HEK293 (cell line): Measurements from ENCODE around the gene FOSB.

Source experiments
- CTCF ChIA-PET: fragments of 350-600 bp; formaldehyde crosslinking; extraction: SDS; loops from one replicate; lab custom pipeline; 2021; ENCODE audit warnings: antibody characterized with exemption; lab: Yijun Ruan, JAX
- POLR2A ChIA-PET: fragments of 300-600 bp; formaldehyde crosslinking; extraction: SDS; loops from one replicate; lab custom pipeline; 2020; ENCODE audit warnings: antibody characterized with exemption, inconsistent platforms; lab: Yijun Ruan, JAX
- H3K27ac ChIP-seq: fragments of 200-500 bp; sonication (Bioruptor generic); 2 replicates; pipeline ENCODE4 v1.5.1; 2014; ENCODE audit warnings: low read depth, low read length, control low read depth, inconsistent platforms; ENCODE audit errors: extremely low read depth
- H3K36me3 ChIP-seq, 2 experiments: fragments of 200-500 bp in 1 of 2; sonication (Bioruptor generic) in 1 of 2; 1 replicate in 1 of 2; 2 replicates in 1 of 2; pipeline ENCODE4 v1.5.1; 2014 to 2017; ENCODE audit warnings: inconsistent platforms in 2 of 2, low read length in 2 of 2; ENCODE audit not compliant: control insufficient read depth in 2 of 2, insufficient read depth in 1 of 2
- H3K4me1 ChIP-seq: fragments of 200-500 bp; sonication (Bioruptor generic); 2 replicates; pipeline ENCODE4 v1.5.1; 2014; ENCODE audit warnings: mild to moderate bottlenecking, low read length, inconsistent platforms; ENCODE audit not compliant: control insufficient read depth, insufficient read depth
- H3K4me3 ChIP-seq: 2 replicates; pipeline ENCODE4 v1.5.1; 2011; ENCODE audit warnings: low read depth, mild to moderate bottlenecking, control low read depth, low read length, moderate library complexity
- H3K9me3 ChIP-seq: fragments of 200-500 bp; sonication (Bioruptor generic); 2 replicates; pipeline ENCODE4 v1.5.1; 2014; ENCODE audit warnings: low read depth, low read length, inconsistent platforms; ENCODE audit not compliant: control insufficient read depth, insufficient read depth
- EGR2 ChIP-seq: fragments of 450-650 bp; formaldehyde crosslinking; IDR thresholded peaks from 2 replicates; pipeline ENCODE4 v1.5.1; 2016; ENCODE audit warnings: low read depth, missing biosample characterization, missing genetic modification characterization
- IKZF3 ChIP-seq: fragments of 450-650 bp; IDR thresholded peaks from 2 replicates; pipeline ENCODE4 v1.5.0; 2018; ENCODE audit warnings: missing biosample characterization, mild to moderate bottlenecking, missing genetic modification characterization, moderate library complexity
- SP7 ChIP-seq: fragments of 450-650 bp; formaldehyde crosslinking; IDR thresholded peaks from 2 replicates; pipeline ENCODE4 v1.5.1; 2016; ENCODE audit warnings: missing biosample characterization, missing genetic modification characterization
- ZBTB48 ChIP-seq: fragments of 450-650 bp; formaldehyde crosslinking; IDR thresholded peaks from 2 replicates; pipeline ENCODE4 v1.5.1; 2016; ENCODE audit warnings: missing biosample characterization, missing genetic modification characterization
- ZFHX2 ChIP-seq: fragments of 450-650 bp; formaldehyde crosslinking; conservative IDR thresholded peaks from 2 replicates; pipeline ENCODE4 v1.5.1; 2016; ENCODE audit warnings: missing biosample characterization, missing genetic modification characterization
- ZNF10 ChIP-seq: fragments of 450-650 bp; formaldehyde crosslinking; IDR thresholded peaks from 2 replicates; pipeline ENCODE4 v1.5.1; 2017; ENCODE audit warnings: missing biosample characterization, missing genetic modification characterization
- ZNF174 ChIP-seq: fragments of 450-650 bp; formaldehyde crosslinking; IDR thresholded peaks from 2 replicates; pipeline ENCODE4 v1.5.0; 2017; ENCODE audit warnings: missing biosample characterization, mild to moderate bottlenecking, missing genetic modification characterization
- ZNF19 ChIP-seq: fragments of 450-650 bp; formaldehyde crosslinking; IDR thresholded peaks from 2 replicates; pipeline ENCODE4; 2016; ENCODE audit warnings: missing biosample characterization, missing genetic modification characterization, low read depth
- ZNF274 ChIP-seq, 2 experiments: fragments of 200-500 bp in 1 of 2; fragments of 450-650 bp in 1 of 2; sonication (Bioruptor generic) in 1 of 2; formaldehyde crosslinking in 1 of 2; IDR thresholded peaks; 2 replicates each; pipeline versions ENCODE4 v1.5.1 to v1.6.1; 2014 to 2016; ENCODE audit warnings: borderline replicate concordance in 1 of 2, inconsistent platforms in 1 of 2, low read length in 1 of 2, missing biosample characterization in 1 of 2, missing genetic modification characterization in 1 of 2
- ZNF391 ChIP-seq: fragments of 450-650 bp; formaldehyde crosslinking; IDR thresholded peaks from 2 replicates; pipeline ENCODE4 v1.5.1; 2016; ENCODE audit warnings: low read depth, missing biosample characterization, missing genetic modification characterization, borderline replicate concordance
- ZNF426 ChIP-seq: fragments of 450-650 bp; formaldehyde crosslinking; IDR thresholded peaks from 2 replicates; pipeline ENCODE4 v1.5.1; 2017; ENCODE audit warnings: missing biosample characterization, missing genetic modification characterization, mild to moderate bottlenecking, inconsistent platforms, moderate library complexity
- ZNF555 ChIP-seq: fragments of 450-650 bp; formaldehyde crosslinking; conservative IDR thresholded peaks from 2 replicates; pipeline ENCODE4 v1.5.1; 2017; ENCODE audit warnings: missing biosample characterization, mild to moderate bottlenecking, missing genetic modification characterization, inconsistent platforms
- ZNF600 ChIP-seq: fragments of 450-650 bp; formaldehyde crosslinking; IDR thresholded peaks from 2 replicates; pipeline ENCODE4 v1.5.1; 2016; ENCODE audit warnings: missing biosample characterization, missing genetic modification characterization
- ZNF664 ChIP-seq: fragments of 450-650 bp; formaldehyde crosslinking; IDR thresholded peaks from 2 replicates; pipeline ENCODE4 v1.5.1; 2016; ENCODE audit warnings: missing biosample characterization, missing genetic modification characterization
- ZNF792 ChIP-seq: fragments of 450-650 bp; formaldehyde crosslinking; IDR thresholded peaks from 2 replicates; pipeline ENCODE4 v1.5.1; 2016; ENCODE audit warnings: missing biosample characterization, missing genetic modification characterization
- TF ChIP-seq, protein P1 (sequence below): fragments of 450-650 bp; formaldehyde crosslinking; IDR thresholded peaks from 2 replicates; pipeline ENCODE4 v1.5.1; 2017; ENCODE audit warnings: missing biosample characterization, missing genetic modification characterization
- TF ChIP-seq, protein P2 (sequence below): fragments of 450-650 bp; formaldehyde crosslinking; IDR thresholded peaks from 2 replicates; pipeline ENCODE4 v1.5.1; 2017; ENCODE audit warnings: missing biosample characterization, mild to moderate bottlenecking, missing genetic modification characterization, moderate library complexity
- TF ChIP-seq, protein P3 (sequence below): fragments of 450-650 bp; formaldehyde crosslinking; IDR thresholded peaks from 2 replicates; pipeline ENCODE4 v1.5.1; 2016; ENCODE audit warnings: missing biosample characterization, missing genetic modification characterization
- TF ChIP-seq, protein P4 (sequence below): fragments of 450-650 bp; formaldehyde crosslinking; IDR thresholded peaks from 2 replicates; pipeline ENCODE4 v1.5.1; 2016; ENCODE audit warnings: missing biosample characterization, missing genetic modification characterization, low read depth

Gene FOSB

DNA sequence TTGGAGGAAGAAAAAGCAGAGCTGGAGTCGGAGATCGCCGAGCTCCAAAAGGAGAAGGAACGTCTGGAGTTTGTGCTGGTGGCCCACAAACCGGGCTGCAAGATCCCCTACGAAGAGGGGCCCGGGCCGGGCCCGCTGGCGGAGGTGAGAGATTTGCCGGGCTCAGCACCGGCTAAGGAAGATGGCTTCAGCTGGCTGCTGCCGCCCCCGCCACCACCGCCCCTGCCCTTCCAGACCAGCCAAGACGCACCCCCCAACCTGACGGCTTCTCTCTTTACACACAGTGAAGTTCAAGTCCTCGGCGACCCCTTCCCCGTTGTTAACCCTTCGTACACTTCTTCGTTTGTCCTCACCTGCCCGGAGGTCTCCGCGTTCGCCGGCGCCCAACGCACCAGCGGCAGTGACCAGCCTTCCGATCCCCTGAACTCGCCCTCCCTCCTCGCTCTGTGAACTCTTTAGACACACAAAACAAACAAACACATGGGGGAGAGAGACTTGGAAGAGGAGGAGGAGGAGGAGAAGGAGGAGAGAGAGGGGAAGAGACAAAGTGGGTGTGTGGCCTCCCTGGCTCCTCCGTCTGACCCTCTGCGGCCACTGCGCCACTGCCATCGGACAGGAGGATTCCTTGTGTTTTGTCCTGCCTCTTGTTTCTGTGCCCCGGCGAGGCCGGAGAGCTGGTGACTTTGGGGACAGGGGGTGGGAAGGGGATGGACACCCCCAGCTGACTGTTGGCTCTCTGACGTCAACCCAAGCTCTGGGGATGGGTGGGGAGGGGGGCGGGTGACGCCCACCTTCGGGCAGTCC lies 5.0 kb downstream of the FOSB start:
- CTCF ChIA-PET: interaction anchor here (0.9 to 7.6 kb wide), 3 partner anchors 12 to 32 kb away, joined by 3 to 86 read pairs (median 11); no protein-coding TSS in a partner anchor
- no peaks in the 10 kb centered on the region for H3K36me3 ChIP-seq
- H3K9me3 ChIP-seq: no peaks in the 10 kb centered on the region
- no peak overlapping the region for H3K27ac ChIP-seq
- H3K4me1 ChIP-seq: peaks cover 5% of the 10 kb centered on the region; the same call in 1 of the 2 replicates
- POLR2A ChIA-PET: no interaction called here
- no peak overlapping the region for H3K4me3 ChIP-seq
- TF ChIP-seq EGR2 (tag by site-specific recombination): peak; percentile 60
- TF ChIP-seq ZFHX2 (tag by site-specific recombination): peak; percentile 71
- TF ChIP-seq SP7 (tag by site-specific recombination): no peak
- no peak for TF ChIP-seq ZNF174 (tag by site-specific recombination)

DNA sequence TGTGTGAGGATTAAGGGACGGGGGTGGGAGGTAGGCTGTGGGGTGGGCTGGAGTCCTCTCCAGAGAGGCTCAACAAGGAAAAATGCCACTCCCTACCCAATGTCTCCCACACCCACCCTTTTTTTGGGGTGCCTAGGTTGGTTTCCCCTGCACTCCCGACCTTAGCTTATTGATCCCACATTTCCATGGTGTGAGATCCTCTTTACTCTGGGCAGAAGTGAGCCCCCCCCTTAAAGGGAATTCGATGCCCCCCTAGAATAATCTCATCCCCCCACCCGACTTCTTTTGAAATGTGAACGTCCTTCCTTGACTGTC lies 5.5 kb downstream of the FOSB start:
- CTCF ChIA-PET: interaction anchor here (0.6 to 7.6 kb wide), 3 partner anchors 20 to 65 kb away, joined by 3 to 86 read pairs (median 3); no protein-coding TSS in a partner anchor

DNA sequence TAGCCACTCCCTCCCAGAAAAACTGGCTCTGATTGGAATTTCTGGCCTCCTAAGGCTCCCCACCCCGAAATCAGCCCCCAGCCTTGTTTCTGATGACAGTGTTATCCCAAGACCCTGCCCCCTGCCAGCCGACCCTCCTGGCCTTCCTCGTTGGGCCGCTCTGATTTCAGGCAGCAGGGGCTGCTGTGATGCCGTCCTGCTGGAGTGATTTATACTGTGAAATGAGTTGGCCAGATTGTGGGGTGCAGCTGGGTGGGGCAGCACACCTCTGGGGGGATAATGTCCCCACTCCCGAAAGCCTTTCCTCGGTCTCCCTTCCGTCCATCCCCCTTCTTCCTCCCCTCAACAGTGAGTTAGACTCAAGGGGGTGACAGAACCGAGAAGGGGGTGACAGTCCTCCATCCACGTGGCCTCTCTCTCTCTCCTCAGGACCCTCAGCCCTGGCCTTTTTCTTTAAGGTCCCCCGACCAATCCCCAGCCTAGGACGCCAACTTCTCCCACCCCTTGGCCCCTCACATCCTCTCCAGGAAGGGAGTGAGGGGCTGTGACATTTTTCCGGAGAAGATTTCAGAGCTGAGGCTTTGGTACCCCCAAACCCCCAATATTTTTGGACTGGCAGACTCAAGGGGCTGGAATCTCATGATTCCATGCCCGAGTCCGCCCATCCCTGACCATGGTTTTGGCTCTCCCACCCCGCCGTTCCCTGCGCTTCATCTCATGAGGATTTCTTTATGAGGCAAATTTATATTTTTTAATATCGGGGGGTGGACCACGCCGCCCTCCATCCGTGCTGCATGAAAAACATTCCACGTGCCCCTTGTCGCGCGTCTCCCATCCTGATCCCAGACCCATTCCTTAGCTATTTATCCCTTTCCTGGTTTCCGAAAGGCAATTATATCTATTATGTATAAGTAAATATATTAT lies 6.1 kb downstream of the FOSB start:
- H3K4me3 ChIP-seq: no peak overlapping the region
- TF ChIP-seq, protein P1, sequence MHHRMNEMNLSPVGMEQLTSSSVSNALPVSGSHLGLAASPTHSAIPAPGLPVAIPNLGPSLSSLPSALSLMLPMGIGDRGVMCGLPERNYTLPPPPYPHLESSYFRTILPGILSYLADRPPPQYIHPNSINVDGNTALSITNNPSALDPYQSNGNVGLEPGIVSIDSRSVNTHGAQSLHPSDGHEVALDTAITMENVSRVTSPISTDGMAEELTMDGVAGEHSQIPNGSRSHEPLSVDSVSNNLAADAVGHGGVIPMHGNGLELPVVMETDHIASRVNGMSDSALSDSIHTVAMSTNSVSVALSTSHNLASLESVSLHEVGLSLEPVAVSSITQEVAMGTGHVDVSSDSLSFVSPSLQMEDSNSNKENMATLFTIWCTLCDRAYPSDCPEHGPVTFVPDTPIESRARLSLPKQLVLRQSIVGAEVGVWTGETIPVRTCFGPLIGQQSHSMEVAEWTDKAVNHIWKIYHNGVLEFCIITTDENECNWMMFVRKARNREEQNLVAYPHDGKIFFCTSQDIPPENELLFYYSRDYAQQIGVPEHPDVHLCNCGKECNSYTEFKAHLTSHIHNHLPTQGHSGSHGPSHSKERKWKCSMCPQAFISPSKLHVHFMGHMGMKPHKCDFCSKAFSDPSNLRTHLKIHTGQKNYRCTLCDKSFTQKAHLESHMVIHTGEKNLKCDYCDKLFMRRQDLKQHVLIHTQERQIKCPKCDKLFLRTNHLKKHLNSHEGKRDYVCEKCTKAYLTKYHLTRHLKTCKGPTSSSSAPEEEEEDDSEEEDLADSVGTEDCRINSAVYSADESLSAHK (tag by site-specific recombination): no peak
- no peak for TF ChIP-seq IKZF3 (tag by site-specific recombination)
- TF ChIP-seq ZNF391: no peak
- no peak for TF ChIP-seq ZNF274 (IDR thresholded peaks at IDR 0.05; ENCODE audit: low read length)
- no peak for TF ChIP-seq ZNF274 (tag by site-specific recombination; IDR thresholded peaks at IDR 0.05; ENCODE audit: borderline replicate concordance)
- H3K36me3 ChIP-seq: no peaks in the 10 kb centered on the region
- no peaks in the 10 kb centered on the region for H3K9me3 ChIP-seq
- H3K27ac ChIP-seq: no peak overlapping the region
- POLR2A ChIA-PET: no interaction called here
- no peaks in the 10 kb centered on the region for H3K4me1 ChIP-seq
- CTCF ChIA-PET: interaction anchor here (0.6 to 8.5 kb wide), 7 partner anchors 11 to 203 kb away, joined by 3 to 295 read pairs (median 5); no protein-coding TSS in a partner anchor

More for the DNA sequence above, 5.5 kb downstream of the FOSB start:
- Histone ChIP-seq H3K27ac (no peak overlapping the region), H3K9me3 (no peaks in the 10 kb centered on the region)
- no peak for TF ChIP-seq ZNF600 (tag by site-specific recombination)
- no peak for TF ChIP-seq ZNF664 (tag by site-specific recombination)
- TF ChIP-seq, protein P2, sequence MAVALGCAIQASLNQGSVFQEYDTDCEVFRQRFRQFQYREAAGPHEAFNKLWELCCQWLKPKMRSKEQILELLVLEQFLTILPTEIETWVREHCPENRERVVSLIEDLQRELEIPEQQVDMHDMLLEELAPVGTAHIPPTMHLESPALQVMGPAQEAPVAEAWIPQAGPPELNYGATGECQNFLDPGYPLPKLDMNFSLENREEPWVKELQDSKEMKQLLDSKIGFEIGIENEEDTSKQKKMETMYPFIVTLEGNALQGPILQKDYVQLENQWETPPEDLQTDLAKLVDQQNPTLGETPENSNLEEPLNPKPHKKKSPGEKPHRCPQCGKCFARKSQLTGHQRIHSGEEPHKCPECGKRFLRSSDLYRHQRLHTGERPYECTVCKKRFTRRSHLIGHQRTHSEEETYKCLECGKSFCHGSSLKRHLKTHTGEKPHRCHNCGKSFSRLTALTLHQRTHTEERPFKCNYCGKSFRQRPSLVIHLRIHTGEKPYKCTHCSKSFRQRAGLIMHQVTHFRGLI (tag by site-specific recombination): no peak
- no peak for TF ChIP-seq SP7 (tag by site-specific recombination)
- TF ChIP-seq ZNF10 (tag by site-specific recombination): no peak
- TF ChIP-seq, protein P3, sequence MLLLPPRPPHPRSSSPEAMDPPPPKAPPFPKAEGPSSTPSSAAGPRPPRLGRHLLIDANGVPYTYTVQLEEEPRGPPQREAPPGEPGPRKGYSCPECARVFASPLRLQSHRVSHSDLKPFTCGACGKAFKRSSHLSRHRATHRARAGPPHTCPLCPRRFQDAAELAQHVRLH (tag by site-specific recombination): no peak
- TF ChIP-seq, protein P4, sequence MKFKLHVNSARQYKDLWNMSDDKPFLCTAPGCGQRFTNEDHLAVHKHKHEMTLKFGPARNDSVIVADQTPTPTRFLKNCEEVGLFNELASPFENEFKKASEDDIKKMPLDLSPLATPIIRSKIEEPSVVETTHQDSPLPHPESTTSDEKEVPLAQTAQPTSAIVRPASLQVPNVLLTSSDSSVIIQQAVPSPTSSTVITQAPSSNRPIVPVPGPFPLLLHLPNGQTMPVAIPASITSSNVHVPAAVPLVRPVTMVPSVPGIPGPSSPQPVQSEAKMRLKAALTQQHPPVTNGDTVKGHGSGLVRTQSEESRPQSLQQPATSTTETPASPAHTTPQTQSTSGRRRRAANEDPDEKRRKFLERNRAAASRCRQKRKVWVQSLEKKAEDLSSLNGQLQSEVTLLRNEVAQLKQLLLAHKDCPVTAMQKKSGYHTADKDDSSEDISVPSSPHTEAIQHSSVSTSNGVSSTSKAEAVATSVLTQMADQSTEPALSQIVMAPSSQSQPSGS (tag by site-specific recombination): no peak
- no peak for TF ChIP-seq ZNF555 (tag by site-specific recombination)
- TF ChIP-seq ZBTB48 (tag by site-specific recombination): no peak
- no peak for TF ChIP-seq ZNF19
- TF ChIP-seq ZNF426 (tag by site-specific recombination): no peak
- no peak for TF ChIP-seq ZNF792 (tag by site-specific recombination)
- TF ChIP-seq, all 188 proteins: peak for 0
- Histone ChIP-seq H3K36me3 (no peaks in the 10 kb centered on the region), H3K4me1 (peaks cover 1% of the 10 kb centered on the region; the same call in 1 of the 2 replicates), H3K4me3 (no peak overlapping the region)
- POLR2A ChIA-PET: no interaction called here
